GM12878 (cell line): ENCODE data around the gene LYRM2.

Experiments
- CREB1 ChIP-seq: IDR thresholded peaks from 2 replicates; pipeline ENCODE4 v1.6.1; 2012; ENCODE audit warnings: low read depth, mild to moderate bottlenecking, inconsistent platforms
- EZH2 ChIP-seq: IDR thresholded peaks from 2 replicates; pipeline ENCODE4 v1.6.1; 2012; ENCODE audit warnings: low read depth, mild to moderate bottlenecking, control low read depth, inconsistent platforms, low read length, borderline replicate concordance; ENCODE audit not compliant: control insufficient read depth
- POLR2A ChIP-seq: IDR thresholded peaks from 2 replicates; pipeline ENCODE4 v1.6.1; 2011; ENCODE audit warnings: low read depth, mild to moderate bottlenecking, low read length
- SPI1 ChIP-seq: IDR thresholded peaks from 2 replicates; pipeline ENCODE4 v1.6.1; 2011; ENCODE audit warnings: low read depth, mild to moderate bottlenecking, low read length, moderate library complexity, borderline replicate concordance; ENCODE audit not compliant: insufficient read depth
- SUZ12 ChIP-seq: fragments of 200-600 bp; sonication (generic); IDR thresholded peaks from one replicate; pipeline ENCODE4 v1.6.1; 2018; ENCODE audit warnings: antibody characterized with exemption, mild to moderate bottlenecking; ENCODE audit not compliant: unreplicated experiment
- ZNF384 ChIP-seq: IDR thresholded peaks from 2 replicates; pipeline ENCODE4 v1.6.1; 2012; ENCODE audit warnings: low read depth, mild to moderate bottlenecking, low read length, improper control_type of control experiment, borderline replicate concordance
- TF ChIP-seq, protein P1 (sequence below), 3 experiments: IDR thresholded peaks in 2 of 3; conservative IDR thresholded peaks in 1 of 3; 2 replicates each; pipeline ENCODE4 v1.5.1; 2011; ENCODE audit warnings: low read depth in 3 of 3, low read length in 3 of 3, mild to moderate bottlenecking in 3 of 3, control low read depth in 2 of 3, moderate library complexity in 2 of 3, inconsistent platforms in 1 of 3, mixed read lengths in 1 of 3; ENCODE audit not compliant: control insufficient read depth in 2 of 3, insufficient read depth in 1 of 3; ENCODE audit errors: extremely low read depth in 1 of 3
- TF ChIP-seq, protein P2 (sequence below): IDR thresholded peaks from 2 replicates; pipeline ENCODE4 v1.6.1; 2012; ENCODE audit warnings: low read depth, low read length, improper control_type of control experiment

DNA sequence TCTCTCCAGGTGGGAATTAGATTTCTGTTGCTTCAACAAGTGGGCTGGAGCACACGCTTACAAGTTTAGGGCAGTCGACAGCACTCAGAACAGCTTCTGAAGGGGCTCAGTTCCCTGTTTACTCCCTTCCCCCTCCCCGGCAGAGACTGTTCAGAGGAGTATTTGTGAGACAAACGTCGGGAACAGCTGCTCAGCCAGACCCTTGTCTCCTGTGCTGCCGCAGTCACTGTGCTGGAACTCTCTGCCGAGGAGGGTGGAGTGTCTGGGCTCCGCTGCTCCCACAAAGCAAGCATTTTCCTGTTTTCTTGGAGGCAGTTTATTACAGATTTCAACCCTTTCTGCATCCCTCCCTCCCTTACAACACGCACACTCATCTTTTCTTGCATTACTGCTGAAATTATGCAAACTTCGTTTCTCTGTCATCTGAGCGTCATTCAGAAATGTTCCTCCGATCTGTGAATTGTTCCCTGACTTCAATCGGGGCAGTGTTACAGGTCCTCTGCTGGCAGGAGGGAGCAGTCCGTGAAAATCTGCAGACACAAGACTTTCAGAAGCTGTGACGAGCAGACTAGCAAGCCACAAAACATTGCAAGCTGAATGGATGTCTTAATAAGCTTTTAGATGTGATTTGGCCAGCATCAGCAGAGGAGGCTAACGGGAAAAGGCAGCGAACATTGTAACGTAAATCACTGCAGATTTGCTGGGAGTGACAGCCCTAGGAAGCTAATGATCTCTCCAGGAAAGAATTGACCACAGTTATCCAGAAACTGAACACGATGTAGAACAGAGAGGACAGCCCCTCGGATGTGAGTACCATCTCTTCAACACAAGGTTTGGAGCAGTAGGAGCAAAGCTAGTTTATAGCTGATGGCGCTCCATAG is 76.2 kb downstream of the LYRM2 start:
- TF ChIP-seq CREB1 (no peak), ZNF384 (no peak), POLR2A (no peak), SPI1 (no peak), EZH2 (no peak), SUZ12 (no peak)
- TF ChIP-seq, protein P1, sequence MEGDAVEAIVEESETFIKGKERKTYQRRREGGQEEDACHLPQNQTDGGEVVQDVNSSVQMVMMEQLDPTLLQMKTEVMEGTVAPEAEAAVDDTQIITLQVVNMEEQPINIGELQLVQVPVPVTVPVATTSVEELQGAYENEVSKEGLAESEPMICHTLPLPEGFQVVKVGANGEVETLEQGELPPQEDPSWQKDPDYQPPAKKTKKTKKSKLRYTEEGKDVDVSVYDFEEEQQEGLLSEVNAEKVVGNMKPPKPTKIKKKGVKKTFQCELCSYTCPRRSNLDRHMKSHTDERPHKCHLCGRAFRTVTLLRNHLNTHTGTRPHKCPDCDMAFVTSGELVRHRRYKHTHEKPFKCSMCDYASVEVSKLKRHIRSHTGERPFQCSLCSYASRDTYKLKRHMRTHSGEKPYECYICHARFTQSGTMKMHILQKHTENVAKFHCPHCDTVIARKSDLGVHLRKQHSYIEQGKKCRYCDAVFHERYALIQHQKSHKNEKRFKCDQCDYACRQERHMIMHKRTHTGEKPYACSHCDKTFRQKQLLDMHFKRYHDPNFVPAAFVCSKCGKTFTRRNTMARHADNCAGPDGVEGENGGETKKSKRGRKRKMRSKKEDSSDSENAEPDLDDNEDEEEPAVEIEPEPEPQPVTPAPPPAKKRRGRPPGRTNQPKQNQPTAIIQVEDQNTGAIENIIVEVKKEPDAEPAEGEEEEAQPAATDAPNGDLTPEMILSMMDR (IDR thresholded peaks at IDR 0.05 in 2 of 3, conservative IDR thresholded peaks at IDR 0.05 in 1 of 3; ENCODE audit: control insufficient read depth in 2 of 3, extremely low read depth in 1 of 3, insufficient read depth in 1 of 3, low read depth in 3 of 3, low read length in 3 of 3), result no peak
- TF ChIP-seq, protein P2, sequence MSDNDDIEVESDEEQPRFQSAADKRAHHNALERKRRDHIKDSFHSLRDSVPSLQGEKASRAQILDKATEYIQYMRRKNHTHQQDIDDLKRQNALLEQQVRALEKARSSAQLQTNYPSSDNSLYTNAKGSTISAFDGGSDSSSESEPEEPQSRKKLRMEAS, result no peak
